HL-60/S4 (cell line): Measurements from ENCODE around the gene USH2A.

Experiments used
- in situ Hi-C: fragments of 300-500 bp; cut with MboI; formaldehyde crosslinking; loops from 2 replicates; pipeline ENCODE4 v1.14.3; 2022; ENCODE audit warnings: low sequenced_read_pairs

The USH2A gene

DNA sequence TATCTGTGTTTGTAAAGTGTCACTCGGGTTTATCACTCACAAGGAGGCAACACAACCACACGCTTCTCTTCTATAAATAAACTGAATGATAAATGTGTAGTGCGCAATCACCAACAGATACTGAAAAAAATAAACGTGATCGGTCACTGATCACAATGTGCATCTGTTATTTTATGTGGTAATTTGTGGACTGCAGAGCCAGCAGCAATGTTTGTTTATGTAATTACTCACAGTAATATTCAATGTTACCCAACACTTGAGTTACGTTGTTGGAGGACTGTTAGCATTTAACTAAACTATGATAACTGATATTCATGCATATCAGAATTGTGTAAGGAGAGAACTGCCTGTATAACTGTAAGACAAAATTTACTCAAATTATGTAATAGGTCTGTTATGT is 129.6 kb downstream of the USH2A start:
- in situ Hi-C loops, result no loop called here

GRCh38 chr1:216290074-216290473 is 133.2 kb downstream of the USH2A start:
- in situ Hi-C loops, result no loop called here

- in situ Hi-C loops, result no loop called here
Observed at GRCh38 chr1:216285052-216285451, 138.2 kb downstream of the USH2A start.

GRCh38 chr1:216281757-216282156 is 141.5 kb downstream of the USH2A start:
- in situ Hi-C loops, result no loop called here

GRCh38 chr1:216270086-216270773 is 153.0 kb downstream of the USH2A start:
- in situ Hi-C loops, result no loop called here

DNA sequence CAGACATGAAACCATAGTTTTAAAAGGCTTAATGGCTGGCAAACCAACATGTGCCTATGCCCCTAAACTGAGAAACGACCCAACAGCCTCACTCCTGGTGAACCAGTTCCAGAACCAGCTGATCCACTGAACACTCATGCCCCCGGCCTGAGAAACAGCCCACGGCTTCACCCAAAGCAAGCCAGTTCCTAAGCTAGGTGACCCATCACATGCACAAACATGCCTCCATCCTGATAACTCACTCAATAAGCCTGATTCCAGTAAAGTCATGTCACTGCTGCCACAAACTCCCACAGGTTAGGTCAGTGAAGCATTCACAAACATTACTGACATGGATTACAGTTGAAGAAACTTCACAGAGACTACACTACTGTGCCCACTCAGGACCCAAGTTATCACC is 161.6 kb downstream of the USH2A start:
- in situ Hi-C loops, result no loop called here

GRCh38 chr1:216258856-216259255 is 164.4 kb downstream of the USH2A start:
- in situ Hi-C loops, result no loop called here

DNA sequence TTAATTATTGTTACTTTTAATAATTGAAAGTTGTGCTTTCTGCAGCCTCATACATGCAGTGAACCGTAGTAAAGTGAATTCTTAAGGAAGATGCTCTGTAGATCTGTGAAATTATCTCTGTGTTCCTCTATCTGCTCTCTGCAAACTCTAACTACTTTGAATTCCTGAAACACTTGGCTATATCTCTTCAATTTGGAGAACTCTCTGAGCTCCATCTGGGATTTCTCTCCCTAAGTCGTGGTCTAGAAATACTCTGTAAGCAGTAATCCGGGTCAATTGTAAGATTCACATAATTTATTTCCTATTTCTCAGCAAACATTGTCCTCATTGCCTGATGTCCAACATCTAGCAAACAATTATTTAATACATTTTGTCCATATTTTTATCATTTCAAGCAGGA is 164.9 kb downstream of the USH2A start:
- in situ Hi-C loops, result no loop called here

GRCh38 chr1:216250861-216251260 is 172.4 kb downstream of the USH2A start:
- in situ Hi-C loops, result no loop called here

DNA sequence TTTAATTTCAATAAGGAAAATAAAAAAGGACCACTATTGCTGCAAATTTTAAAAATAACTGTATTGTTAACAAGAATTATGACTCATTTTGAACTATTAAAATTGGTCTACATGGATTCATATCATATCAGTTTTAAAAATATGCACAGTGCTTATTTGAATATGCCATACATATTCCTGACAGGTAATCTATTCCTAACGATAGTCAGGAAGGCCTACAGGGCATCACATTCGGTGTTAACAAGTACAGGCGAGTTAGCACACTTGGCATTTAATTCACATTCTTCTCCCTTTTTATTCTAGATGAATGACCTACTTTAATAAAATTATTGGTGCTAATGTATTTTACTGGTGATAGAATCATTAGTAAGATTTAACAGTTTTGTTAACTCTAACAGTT is 174.6 kb downstream of the USH2A start:
- in situ Hi-C loops, result no loop called here

DNA sequence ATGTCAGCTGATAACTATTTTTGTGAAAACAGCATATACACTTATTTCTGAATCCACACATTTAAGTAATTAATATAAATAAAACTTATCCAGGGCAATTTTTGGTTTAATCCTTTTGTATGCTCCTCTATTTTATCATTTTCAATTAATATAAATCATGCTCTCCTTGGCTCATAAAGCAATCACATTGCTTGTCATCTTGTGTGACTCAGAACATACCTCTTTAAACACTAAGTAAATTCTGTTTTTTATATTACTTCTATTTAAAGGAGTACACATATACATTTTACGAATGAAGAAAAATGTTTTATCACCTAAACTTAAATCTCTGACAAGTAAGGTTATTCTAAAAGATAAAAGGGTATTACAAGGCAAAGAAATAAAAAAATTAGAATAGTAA is 175.3 kb downstream of the USH2A start:
- in situ Hi-C loops, result no loop called here

DNA sequence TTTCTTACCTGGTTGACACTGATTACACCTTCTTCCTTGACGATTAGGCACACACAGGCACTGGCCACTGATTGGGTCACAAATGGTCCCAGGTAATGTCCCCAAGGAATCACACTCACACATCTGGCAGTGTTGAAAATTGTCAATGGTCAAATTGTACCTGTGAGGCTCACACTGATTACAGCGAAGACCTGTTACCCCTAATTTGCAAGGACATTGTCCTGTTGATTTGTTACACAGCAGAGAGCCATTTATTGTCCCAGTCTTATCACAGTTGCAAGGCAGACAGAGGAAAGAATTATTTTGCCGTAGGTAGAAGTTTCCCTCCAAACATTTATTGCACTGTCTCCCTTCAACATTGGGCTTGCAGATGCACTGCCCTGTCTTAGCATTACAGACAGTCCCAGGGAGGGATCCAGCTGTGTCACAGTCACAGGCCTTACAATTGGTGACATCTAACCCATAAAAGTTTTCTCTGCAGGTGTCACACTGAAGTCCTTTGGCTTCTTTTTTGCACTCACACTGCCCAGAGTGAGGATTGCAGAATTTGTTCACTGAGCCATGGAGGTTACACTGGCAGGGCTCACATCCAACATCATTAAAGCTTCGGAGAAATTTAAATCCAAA is 176.6 kb downstream of the USH2A start:
- in situ Hi-C loops, result no loop called here

DNA sequence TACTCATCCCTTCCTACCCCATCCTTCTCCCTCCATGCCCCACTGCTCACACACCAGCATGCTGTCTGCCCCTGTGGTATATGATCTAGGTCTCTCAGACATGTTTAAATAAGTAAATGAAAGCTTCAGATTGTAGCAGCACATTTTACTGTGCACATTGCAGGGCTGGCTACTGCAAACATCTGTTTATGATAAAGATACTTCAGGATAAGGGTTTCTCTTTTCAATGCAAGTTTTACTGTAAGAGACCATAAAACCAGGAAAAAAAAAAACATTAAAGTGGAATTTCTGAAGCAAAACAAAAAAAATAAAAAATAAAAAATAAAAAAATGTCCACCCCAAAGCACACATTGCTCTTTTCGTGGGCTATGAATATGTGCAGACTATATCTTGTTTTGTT is 184.4 kb downstream of the USH2A start:
- in situ Hi-C loops, result no loop called here

DNA sequence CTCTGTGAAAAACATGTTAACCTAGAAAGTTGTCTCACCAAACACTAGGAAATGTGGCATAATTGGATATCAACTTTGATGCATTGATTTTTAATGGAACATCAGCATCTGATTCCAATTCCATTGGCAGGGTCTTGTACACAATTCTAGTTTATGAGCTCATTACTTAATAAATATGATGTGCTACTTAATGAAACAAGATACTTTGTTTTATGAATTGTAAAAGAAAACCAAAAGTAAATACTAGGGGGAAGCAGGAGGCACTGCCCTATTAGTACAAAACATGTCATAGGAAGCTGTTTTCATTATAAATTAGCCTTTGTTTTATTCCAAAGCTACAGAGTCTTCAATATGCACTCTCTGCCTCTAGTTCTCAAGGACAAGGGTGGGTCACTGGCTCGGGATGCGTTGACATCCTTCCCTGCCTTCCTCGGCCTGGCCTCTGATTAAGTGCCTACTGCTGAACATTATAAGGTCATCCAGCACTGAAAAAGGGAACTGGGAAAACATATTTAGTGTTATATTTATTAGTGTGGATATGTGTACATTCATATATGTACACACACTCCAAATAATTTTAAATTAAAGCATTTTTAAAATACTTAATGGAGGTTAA is 185.2 kb downstream of the USH2A start:
- in situ Hi-C loops, result no loop called here

GRCh38 chr1:216224233-216224632 is 199.0 kb downstream of the USH2A start:
- in situ Hi-C loops, result no loop called here

GRCh38 chr1:216223486-216223885 is 199.8 kb downstream of the USH2A start:
- in situ Hi-C loops, result no loop called here

- in situ Hi-C loops, result no loop called here
Observed at GRCh38 chr1:216222288-216222687, 201.0 kb downstream of the USH2A start.

DNA sequence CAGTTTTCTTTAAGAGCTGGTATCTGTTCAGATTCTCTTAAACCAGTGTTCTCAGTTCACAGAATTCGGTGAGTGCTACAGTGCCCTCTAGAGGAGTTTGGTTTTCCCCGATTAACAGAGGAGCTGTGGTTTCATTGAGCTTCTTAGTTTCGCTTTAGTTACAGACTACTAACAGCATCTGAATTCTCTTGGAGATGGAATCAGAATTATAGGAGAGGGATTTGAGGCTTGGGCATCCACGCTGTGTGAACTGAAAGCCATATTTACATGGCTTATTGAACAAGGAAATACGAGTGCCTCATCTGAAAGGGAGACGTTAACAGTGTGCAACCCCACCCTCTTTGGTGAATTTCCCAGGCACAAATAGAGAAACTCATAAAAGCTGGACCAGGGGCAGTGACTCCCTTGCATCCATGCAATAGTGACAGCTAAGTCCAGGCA is 202.0 kb downstream of the USH2A start:
- in situ Hi-C loops, result no loop called here

DNA sequence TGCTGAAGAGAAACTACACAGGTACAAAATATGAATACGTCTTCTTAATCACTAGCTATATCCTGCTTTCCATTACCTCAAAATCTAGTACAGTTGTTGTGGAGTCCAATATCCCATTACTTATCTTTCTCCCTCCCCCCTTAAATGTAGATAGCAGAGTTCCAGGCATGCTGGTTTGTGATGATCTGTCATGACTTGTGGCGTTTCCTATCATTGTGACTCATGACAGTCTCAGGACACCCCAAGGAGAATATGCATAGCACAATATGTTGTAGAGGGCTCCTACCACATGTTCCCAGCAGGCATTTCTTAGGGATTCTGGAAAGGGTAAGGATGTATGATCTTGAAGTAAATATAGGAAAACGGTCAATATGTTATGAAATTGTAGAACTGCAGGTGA is 206.9 kb downstream of the USH2A start:
- in situ Hi-C loops, result no loop called here

GRCh38 chr1:216215169-216215568 is 208.1 kb downstream of the USH2A start:
- in situ Hi-C loops, result no loop called here

- in situ Hi-C loops, result no loop called here
Observed at GRCh38 chr1:216212826-216213225, 210.4 kb downstream of the USH2A start.

DNA sequence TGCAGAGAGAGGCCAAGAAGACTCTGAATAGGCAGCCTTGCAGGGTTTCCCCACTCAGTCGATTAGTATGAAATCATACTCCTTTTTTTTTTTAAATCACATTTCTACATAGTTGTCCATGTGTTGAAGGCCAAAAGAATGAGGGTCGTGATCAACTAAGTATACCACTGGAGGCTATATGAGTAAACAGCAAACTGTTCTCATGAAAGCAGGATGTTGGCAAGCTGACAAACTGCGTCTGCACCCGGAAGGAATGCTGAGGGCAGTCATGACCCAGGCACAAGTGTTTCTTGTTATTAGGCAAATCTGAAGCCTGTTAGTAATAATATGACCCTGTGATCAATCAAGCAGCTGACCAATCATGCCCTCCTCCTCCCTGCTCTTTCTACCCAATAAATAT is 213.2 kb downstream of the USH2A start:
- in situ Hi-C loops, result no loop called here
